Hematopoietic multipotent progenitor cell treated with erythropoietin and hydrocortisone succinate and interleukin-3 and kit ligand, for 17 days (in vitro differentiated cells): Measurements from ENCODE around the gene PCDHA7.
"Not testable (repeated sequence)": the region's sequence is repeated elsewhere in the genome, so short reads cannot be mapped to it uniquely, and the experiment has no call there.

ENCODE experiments used
- DNase-seq: peaks from one replicate; pipeline ENCODE4 v3.0.0-alpha.2; 2015; ENCODE audit warnings: low spot score

Gene PCDHA7

GRCh38 chr5:140868721-140869554 is 34.9 kb downstream of the PCDHA7 start, which contains the start of gene PCDHA11:
PCDHA11 (plus strand) TSS chr5:140868957; CDS start chr5:140869104, 147 bp downstream.
- DNase-seq: no peak

GRCh38 chr5:140869555-140869886 is 35.5 kb downstream of the PCDHA7 start:
- no peak for DNase-seq

GRCh38 chr5:140870221-140871201 is 36.4 kb downstream of the PCDHA7 start:
- DNase-seq: no peak

- no peak for DNase-seq
Observed at GRCh38 chr5:140875085-140876065, 41.3 kb downstream of the PCDHA7 start, which contains the start of gene PCDHA12. PCDHA12 (plus strand) TSS chr5:140875308; CDS start chr5:140875473, 165 bp downstream.

- not testable (repeated sequence) for DNase-seq
Observed at GRCh38 chr5:140876541-140877261, 42.6 kb downstream of the PCDHA7 start.

GRCh38 chr5:140877262-140877581 is 43.2 kb downstream of the PCDHA7 start:
- no peak for DNase-seq

GRCh38 chr5:140881889-140882590 is 48.0 kb downstream of the PCDHA7 start, which contains the start of gene PCDHA13:
PCDHA13 (plus strand) TSS chr5:140882124; CDS start chr5:140882269, 145 bp downstream.
- no peak for DNase-seq

GRCh38 chr5:140882591-140882899 is 48.5 kb downstream of the PCDHA7 start:
- DNase-seq: no peak

- no peak for DNase-seq
Observed at GRCh38 chr5:140883373-140883772, 49.3 kb downstream of the PCDHA7 start.

GRCh38 chr5:140883927-140884697 is 50.0 kb downstream of the PCDHA7 start:
- DNase-seq: no peak
